ENCODE measurements around the gene POLR2H. TPM values are rescaled to one million over a fixed set of nuclear protein-coding genes. Genes with fewer than 3 reads are reported as not detected.

The POLR2H gene
- total RNA-seq, 1 donor from 2014 or later = 79.6 TPM

GRCh38 chr3:184371570-184372018, 10.1 kb downstream of the POLR2H start:
- peak; percentile 81 for DNase-seq (ENCODE audit: low spot score)

- DNase-seq (ENCODE audit: low spot score) = no peak
Observed at GRCh38 chr3:184372296-184372821, 10.8 kb downstream of the POLR2H start.

GRCh38 chr3:184372911-184373310, 11.4 kb downstream of the POLR2H start:
- no peak for DNase-seq (ENCODE audit: low spot score)

- no peak for DNase-seq (ENCODE audit: low spot score)
Observed at GRCh38 chr3:184373422-184373821, 11.9 kb downstream of the POLR2H start.

- DNase-seq (ENCODE audit: low spot score) = no peak
Observed at GRCh38 chr3:184375747-184376461, 14.4 kb downstream of the POLR2H start.

- DNase-seq (ENCODE audit: low spot score) = no peak
Observed at GRCh38 chr3:184377374-184377773, 15.9 kb downstream of the POLR2H start.

- no peak for DNase-seq (ENCODE audit: low spot score)
Observed at GRCh38 chr3:184377882-184378445, 16.5 kb downstream of the POLR2H start, which contains the start of gene THPO. THPO (minus strand) TSS chr3:184378207; CDS start chr3:184376259, 1,948 bp downstream.

GRCh38 chr3:184378651-184379357, 17.3 kb downstream of the POLR2H start:
- DNase-seq (ENCODE audit: low spot score) = no peak

GRCh38 chr3:184379358-184380184, 18.1 kb downstream of the POLR2H start, which contains the start of gene CHRD:
CHRD (plus strand) TSS chr3:184380054; CDS start chr3:184380319, 265 bp downstream.
- no peak for DNase-seq (ENCODE audit: low spot score)

GRCh38 chr3:184380185-184380626, 18.7 kb downstream of the POLR2H start:
- peak; percentile 72 for DNase-seq (ENCODE audit: low spot score)

GRCh38 chr3:184380627-184381260, 19.2 kb downstream of the POLR2H start:
- no peak for DNase-seq (ENCODE audit: low spot score)

GRCh38 chr3:184381261-184382224, 20.0 kb downstream of the POLR2H start:
- DNase-seq (ENCODE audit: low spot score) = no peak

GRCh38 chr3:184382326-184383032, 21.0 kb downstream of the POLR2H start:
- no peak for DNase-seq (ENCODE audit: low spot score)

- DNase-seq (ENCODE audit: low spot score) = no peak
Observed at GRCh38 chr3:184383033-184383740, 21.7 kb downstream of the POLR2H start.

GRCh38 chr3:184384342-184384741, 22.8 kb downstream of the POLR2H start:
- no peak for DNase-seq (ENCODE audit: low spot score)

GRCh38 chr3:184384856-184385422, 23.4 kb downstream of the POLR2H start:
- no peak for DNase-seq (ENCODE audit: low spot score)

GRCh38 chr3:184386047-184386806, 24.7 kb downstream of the POLR2H start:
- DNase-seq (ENCODE audit: low spot score) = no peak

All from ureter (tissue), 1 donor.